HG03159 (cell line): ENCODE results near the gene LFNG.
A peak's percentile ranks its signal among the peaks of the same experiment; 100 is the strongest.

Experiments used
- ATAC-seq: cut with Tn5 transposase; IDR thresholded peaks from one replicate; pipeline ENCODE4 v1.9.1; 2021; ENCODE audit warnings: mild to moderate bottlenecking, moderate library complexity; ENCODE audit not compliant: unreplicated experiment

Gene LFNG

DNA sequence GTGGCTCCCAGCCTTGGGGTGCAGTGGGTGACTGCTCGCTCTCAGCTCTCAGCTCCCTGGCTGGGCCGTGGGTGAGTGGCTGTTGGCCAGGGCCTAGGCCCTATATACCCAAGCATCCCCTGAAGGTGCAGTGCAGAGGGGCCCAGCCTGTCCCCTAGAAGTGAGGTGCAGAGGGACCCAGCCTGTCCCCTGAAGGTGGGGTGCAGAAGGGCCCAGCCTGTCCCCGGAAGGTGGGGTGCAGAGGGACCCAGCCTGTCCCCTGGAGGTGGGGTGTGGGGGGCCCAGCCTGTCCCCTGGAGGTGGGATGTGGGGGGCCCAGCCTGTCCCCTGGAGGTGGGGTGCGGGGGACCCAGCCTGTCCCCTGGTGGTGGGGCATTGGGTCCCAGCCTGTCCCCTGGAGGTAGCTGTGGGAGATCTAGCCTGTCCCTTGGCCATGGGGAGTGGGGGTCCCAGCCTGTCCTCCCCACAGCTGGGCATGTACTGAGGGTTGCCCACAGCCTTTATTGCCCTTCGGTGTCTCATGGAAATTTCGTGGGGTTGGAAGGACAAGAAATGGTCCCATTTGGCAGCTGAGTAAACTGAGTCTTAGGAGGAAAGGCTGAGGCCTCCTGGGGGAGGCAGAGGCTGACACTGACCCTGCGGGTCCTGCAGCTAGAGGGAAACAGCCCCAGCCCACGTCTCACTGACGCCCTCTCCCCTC is 17.5 kb upstream of the LFNG start:
- ATAC-seq, result no peak

DNA sequence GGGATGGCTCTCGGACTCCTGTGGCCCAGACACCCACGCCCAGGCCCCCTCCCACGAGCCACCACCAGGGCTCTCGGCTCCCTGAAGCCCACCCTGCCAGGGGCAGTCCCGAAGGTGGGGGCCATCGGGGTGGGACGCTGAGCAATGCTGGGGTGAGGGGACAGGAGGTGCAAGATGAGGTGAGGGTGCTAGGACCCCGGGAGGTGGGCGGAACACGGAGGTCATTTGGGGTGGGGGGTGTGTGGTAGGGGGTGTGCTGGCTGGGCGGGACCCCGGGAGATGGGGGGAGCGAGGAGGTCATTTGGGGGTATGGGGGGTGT is 17.0 kb upstream of the LFNG start:
- no peak for ATAC-seq

DNA sequence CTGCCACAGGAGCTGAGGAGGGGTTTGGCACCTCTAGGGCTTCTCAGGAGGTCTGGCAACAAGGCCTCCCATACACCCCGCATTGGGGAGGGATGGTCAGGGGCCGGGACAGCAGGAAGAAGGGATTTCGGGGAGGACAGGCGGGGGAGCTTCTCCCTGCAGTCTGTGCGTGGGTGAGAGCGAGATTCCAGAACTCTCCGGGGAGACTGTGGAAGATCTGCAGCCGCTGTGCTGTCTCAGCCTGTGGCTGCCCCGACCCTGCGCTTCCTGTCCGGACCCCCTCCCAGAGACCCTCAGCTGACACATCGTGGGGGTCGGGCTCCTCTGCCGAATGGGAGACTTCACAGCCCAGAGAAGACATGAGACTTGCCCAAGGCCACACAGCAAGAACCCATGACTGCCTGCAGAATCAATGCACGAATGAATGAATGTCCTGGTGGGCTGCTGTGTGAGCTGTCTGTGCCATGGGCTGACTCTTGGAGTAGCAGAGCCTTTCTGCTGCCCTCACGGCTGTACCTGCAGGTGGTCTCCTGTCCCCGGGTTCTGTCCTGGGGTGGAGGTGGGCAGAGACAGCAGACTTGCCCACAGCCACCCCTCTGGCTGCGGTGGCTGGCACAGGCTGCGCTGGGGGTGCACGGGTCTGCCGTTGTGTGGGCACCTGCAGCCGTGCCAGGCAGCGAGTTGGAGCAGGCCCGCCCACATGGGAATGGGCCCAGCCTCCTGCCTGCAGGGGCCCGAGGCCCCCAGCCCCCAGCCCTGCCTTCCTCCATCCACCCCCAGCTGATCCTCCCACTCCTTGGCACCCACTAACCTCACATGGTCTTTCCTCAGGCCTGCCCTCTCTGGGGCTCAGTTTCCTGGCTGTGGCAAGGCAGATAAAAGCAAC is 16.3 kb upstream of the LFNG start:
- ATAC-seq, result no peak

DNA sequence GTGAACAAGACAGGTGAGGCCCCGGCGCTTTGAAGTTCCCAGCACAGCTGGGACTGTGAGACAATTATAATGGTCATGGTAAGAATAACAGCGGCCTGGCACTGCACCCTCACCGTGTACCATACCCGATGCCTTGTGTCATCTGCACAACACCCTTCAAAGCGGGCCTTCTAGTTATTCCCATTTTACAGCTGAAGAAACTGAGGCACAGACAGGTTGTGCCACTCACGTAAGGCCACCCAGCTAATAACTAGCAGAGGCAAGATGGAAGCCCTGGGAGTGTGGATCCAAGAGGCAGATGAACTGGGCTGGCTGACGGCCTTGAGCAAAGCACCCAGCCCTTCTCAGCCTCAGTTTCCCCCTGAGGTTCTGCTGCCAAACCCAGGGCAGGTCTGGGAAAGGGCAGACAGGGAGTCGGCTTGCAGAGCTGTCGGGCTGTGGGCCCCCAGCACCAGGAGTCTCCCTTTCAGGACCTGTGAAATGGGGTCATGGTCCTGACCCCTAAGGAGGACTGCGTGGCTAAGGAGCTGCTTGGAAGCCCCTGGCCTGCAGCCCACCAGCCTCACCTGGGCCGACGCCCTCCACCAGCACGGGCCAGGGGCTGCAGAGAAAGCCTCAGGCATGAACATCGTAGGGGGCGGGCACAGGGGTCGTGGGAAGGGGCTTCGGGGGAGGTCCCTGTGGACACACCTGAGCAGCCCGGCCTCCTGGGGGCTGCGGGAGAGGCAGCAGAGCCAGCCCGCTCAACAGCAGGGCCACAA is 15.3 kb upstream of the LFNG start:
- ATAC-seq, result no peak

DNA sequence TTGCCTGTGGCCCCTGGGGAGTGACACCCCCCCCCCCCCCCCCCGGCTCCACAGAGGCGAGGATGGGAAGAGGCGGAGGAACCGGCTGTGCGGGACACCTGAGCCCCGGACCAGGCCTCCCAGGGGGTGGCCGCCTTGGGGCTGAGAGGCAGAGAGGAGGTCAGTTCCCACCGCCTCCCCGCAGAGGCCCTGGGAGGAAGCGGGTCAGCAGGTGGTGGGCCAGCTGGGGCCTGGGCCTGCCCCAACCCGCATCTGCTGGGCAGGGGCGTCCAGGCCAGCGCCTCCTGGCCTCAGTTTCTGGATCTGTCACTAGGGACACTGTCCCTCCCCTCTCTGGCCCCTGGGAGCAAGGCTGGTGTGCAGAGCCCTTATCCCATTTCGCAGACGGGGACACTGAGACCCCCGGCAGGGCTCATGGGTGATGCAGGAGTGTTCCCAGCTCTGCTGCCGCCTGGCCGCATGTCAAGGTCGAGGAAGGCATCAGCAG is 14.6 kb upstream of the LFNG start:
- no peak for ATAC-seq

DNA sequence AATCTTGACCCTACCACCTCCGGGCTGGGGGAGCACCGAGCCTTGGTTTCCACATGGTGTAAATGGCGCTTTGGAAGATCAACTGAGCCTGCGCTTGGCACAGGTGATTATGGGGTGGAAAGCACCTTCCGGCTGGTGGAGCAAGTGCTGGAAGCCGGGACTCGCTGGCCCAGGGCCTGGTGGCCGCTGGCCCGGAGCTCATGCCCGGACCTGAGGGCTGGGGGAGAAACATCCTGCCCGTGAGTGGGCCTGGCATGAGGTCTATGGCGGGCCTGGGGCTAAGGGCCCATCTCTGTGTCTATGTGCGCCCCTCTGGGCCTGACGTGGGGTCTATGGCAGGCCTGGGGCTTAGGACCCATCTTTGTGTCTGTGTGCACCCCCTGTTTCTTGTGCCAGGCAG is 14.2 kb upstream of the LFNG start:
- ATAC-seq, result no peak

DNA sequence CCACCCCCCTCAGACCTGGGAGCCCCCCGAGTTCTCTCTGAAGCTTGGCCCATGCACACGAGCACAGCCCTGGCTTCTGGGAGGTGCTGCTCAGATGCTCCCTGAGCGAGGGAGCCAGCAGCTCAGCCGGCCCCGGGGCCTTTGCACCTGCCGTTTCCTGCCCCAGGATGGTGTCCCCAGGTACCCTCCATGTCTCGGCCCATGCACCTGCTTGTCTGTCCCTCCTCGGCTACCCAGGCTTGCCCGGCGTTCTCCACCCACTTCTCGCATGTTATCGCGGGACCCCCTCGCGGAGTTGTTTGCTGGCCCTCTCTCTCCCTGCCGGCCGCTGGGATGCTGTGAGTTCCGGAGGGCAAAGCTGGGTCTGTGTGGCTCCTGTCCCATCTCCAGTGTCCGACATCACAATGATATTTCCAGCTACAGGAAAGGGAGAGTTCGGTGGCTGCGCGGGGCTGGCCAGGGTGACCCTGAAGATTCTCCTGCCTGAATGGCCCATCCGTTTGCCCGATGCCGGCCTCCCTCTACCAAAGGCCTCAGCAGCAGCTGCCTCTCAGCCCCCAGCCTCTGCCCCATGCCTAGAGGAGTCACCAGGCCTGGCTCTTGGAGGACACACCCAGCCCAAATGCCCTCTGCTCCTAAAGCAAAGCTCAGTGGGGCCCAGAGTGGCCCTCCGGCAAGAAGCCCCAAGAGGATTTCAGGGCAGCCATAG is 12.2 kb upstream of the LFNG start:
- ATAC-seq, result no peak

DNA sequence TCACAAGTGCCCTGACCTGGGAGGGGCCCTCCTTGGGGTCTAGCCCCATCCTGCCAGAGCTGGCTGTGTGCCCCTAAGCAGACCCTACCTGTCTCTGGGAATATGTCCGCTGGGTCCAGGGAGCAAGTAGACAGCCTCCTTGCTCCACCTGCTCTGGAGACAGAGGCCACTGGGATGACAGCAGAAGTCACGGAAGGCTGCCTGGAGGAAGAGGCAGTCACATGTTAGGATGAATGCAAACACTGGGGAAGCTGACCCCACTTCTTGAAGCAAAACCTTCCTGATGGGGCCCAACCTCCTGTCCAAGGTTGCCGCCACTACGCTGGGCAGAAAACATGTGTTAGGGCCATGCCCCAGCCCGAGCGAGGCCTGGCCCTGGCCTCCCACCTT is 11.7 kb upstream of the LFNG start:
- no peak for ATAC-seq

DNA sequence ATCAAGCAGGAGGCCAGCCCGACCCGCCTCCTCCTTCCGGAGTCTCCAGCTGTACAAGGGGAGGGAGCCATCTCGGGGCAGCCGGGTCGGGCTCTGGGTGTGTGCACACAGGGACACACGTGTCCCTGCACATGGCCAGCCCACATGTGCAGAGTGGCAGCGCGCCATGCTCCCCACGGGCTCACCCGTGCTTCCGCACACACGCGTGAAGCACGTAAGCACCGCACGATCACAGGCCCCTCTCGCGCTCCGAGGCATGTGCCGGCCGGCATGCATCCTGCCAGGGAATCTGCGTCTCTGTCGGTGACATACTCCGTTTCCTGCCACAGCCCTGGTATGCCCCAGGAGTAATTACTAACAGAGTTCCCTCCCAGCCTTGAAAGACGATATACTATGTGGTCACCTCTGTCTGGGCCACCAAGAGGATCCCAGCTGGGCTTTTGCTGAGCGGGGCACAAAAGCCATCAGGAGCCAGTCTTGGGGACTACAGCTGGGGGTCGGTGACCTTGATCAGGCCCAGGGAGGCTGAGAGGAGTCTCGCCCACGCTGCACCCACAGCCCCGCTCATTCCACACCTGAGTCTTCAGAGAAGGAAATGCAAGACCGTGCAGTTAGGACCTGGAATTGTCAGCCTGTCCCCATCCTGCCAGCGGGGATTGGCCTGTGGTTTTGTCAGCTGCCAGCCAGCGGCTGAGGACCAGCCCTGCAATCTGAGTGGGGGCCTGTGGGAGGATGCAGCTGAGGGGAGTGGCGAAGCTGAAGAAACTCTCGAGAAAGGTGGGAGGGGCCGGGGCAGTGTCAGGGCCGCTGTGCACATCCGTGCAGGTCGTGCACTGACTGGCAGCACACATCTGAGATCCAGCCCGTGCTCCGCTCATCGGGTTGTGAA is 11.0 kb upstream of the LFNG start:
- ATAC-seq, result no peak

DNA sequence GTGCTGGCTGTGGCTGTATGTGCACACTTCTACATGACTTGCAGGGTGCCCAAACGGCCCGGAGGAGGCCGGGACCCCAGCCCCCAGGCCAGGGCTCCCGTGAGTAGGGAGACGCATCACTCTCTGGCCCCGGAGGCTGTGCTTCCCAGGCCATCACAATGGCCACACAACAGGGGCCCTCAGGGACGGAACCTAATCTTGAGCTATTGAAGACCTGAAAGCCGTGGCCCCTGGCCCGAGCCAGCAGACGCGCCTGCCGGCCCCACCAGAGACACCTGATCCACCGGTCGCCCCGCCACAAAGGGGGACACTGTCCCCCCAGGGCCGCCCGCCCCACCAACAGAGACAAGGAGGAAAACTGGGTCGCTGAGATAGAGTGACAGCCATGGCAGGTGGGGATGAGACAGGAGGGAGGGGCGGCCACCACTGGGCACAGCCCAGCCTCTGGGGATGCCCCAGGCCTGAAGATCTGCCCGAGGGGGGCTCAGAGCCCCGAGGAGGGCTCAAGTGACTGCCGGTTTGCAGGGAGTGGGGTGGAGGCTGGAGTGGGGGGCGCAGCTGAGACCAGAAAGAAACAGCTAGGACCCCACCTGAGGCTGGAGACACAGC is 10.2 kb upstream of the LFNG start:
- ATAC-seq, result no peak

DNA sequence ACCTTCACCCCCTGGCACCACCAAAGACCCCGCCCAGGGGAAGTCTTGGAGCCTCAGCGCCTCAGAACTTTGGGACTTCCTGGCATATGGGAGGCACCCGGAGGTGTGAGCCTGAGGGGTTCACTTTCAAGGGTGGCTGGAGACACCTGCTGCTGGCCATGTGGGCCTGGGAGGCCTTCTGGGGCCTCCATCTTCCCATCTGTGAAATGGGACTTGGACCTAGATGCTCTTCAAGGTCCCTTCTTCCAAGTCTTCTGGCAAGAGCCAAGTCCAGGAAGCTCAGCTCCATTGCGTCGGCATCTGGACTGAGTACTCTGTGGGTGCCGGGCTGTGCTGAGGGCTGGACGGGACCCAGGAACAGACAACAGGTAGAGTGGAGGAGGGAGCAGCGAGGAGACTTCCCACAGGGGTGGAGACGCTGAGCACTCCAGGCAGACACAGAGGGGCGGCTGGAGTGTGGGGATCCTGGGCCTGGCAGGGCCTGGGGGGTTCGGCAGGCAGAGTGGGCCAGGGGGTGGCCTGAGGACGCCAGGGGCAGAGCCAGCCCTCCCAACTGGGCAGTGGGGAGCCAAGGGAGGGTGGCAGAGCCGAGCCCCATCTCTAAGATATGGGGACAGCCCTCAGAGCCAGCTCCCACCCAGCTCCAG is 9.3 kb upstream of the LFNG start:
- no peak for ATAC-seq

DNA sequence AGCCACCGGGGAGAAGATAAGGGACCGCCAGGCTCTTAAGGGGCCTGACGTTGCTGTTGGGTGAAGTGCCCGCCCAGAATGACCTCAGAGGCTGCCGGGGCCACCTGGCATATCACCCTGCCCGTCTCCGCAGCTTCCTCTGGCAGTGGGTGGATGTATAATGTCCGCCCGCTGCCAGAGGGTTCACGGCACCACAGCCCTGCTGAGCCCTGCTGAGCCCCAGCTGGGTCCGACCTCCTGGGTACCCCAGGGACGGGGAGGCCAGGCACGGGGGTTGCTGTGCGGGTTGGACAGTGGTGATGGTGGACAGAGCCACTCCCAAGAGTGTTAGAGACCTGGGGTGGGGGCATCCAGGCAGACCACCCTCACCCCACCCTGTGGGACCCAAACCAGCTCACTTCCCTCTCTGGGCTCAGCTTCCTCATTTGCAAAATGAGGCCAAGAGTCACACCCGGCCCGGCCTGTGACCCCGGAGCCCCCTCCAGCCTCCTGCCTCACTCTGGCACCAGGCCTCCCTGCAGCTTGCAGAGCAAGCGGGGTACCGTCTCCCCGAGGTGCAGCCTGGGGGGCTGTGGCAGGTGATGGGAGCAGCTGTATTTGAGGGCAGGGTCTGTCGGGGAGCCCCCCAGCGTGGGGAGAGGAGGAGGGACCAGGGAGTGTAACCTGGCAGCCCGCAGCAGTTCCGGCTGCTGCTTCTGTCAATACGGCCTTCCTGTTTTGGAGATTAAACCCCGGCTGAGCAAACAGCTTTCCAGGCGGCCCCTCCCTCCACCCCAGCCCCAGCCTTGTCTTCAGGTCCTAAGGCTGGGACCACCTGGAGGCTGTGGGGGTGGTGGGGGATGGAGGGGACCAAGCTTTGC is 8.4 kb upstream of the LFNG start:
- ATAC-seq, result peak; percentile 28

DNA sequence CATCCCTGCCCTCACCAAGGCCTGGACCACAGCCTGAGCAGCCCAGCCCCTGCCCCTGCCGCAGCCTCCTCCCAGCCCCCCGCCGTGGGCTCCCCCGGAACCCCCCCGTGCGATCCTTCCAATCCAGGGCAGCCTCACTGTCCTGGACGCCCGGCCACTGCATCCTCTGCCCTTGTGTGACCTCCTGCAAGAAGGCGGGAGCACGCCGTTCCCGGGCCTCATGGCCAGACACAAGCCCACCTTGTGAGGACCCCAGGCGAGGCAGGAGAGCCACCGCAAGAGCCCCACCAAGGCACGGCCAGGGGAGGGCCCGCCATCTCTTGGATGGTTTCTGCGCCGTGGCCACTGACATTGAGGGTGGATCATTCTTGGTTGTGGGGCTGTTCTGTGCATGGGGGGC is 7.8 kb upstream of the LFNG start:
- no peak for ATAC-seq

DNA sequence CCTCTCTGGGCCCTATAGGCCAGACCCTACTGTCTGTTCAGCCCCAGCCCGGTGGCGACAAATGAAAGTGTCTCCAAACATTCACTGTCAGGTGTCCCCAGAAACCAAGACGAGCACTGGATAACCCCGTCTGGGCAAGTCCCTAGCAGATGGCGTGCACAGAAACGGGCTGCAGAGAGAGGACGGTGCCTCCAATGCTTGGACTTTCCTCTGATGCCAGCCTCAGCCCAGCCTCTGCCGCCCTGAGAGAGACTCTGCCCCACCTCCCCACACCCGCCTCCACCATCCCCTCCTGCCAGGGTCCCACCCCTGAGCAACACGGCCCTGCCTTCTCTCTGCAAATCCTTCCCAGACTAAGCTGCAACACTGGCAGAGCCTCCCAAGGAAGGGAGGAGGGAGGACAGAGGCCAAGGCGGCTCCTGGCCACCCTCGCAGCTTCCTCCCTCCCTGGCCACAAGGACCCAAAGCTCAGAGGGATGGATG is 7.4 kb upstream of the LFNG start:
- no peak for ATAC-seq

DNA sequence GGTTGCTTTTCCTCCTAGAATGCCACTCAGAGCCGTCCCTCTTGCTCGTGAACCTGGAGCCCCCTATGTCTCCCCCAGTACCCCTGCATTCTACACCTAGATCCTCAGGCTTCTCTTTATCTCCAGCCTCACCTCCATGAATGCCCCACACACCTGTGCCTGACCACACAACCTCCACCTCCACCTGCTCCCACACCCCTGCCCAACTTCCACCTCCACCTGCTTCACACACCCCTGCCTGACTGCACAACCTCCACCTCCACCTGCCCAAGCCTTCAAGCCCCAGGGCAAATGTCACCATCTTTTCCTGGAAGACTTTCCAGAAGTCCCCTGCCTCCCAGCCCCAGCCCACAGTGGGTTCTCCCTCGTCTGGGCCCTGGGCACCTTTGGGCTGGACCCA is 6.9 kb upstream of the LFNG start:
- ATAC-seq, result no peak

DNA sequence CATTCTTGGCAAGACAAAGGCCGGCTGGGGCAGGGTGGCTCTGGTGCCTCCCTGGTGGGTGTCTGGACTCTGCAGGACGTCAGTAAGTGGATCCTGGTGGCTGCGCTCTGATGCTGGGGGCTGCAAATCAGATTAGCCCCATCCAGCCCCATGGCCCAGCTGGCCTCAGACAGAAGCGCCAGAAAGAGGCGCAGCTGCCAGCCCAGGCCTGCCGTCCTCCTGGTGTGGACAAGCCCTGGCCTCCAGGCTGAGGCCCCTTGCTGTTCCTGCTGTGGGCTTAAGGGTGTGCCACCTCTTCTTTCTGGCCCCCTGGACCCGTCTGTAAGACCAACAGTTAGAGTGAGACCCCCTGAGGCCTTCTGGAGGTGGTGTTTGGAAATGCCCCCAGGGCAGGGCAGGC is 5.9 kb upstream of the LFNG start:
- ATAC-seq, result no peak

DNA sequence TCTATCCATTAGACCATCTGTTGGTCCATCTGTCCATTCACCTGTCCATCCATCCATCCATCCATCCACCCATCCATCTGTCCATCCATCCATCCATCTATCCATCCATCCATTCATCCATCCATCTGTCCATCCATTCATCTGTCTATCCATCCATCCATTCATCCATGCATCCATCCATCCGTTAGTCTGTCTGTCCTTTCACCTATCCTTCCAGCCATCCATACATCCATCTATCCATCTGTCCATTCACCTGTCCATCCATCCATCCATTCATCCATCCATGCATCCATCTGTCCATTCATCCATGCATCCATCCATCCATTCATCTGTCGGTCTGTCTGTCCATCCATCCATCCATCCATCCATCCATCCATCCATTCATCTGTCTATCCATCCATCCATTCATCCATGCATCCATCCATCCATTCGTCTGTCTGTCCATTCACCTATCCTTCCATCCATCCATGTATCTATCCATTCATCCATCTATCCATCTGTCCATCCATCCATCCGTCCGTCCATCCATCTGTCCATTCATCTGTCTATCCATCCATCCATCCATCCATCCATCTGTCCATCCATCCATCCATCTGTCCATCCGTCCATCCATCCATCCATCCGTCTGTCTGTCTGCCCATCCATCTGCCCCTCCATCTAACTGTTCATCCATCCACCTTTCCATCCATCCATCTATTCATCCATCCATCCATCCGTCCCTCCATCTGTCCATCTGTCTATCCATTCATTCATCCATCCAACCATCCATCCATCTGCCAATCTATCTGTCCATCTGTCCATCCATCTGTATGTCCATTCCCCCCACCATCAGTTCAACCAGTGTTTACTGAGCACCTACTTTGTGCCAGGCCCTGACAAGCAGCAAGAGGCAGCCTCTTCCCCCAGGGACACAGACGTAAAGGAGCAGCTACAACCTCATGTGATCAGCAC is 4.8 kb upstream of the LFNG start:
- no peak for ATAC-seq
